ENCODE results near the gene ATP13A1. TPM values are rescaled to one million over a fixed set of nuclear protein-coding genes. Genes with fewer than 3 reads are reported as not detected.

Gene ATP13A1
- total and polyA plus RNA-seq, 2 donors (not counting 3 experiments of a cell fraction or from before 2014, with no cell fraction given): 36.9 to 48.7 TPM

- FAIRE-seq: no peak
- ChIA-PET POLR2A (no interaction called here), CTCF (interaction anchor here (0.9 kb wide), 1 partner anchor 14 kb away, joined by 4 read pairs; no protein-coding TSS in a partner anchor)
These were observed 29.6 kb downstream of the ATP13A1 start for GRCh38 chr19:19633711-19634515.

More at GRCh38 chr19:19633711-19634515, 29.6 kb downstream of the ATP13A1 start:
- H3K4me2 ChIP-seq (ENCODE audit: insufficient read depth, low read length): no peak overlapping the region
- intact Hi-C loops (cut with micrococcal nuclease) (no loop called here), dilution Hi-C loops (cut with MboI; ENCODE audit: extremely low pct_ligation_motif_present, low sequenced_read_pairs) (no loop called here)
- peaks cover 3 to 18% of the 10 kb centered on the region in 2 experiments for H3K36me3 ChIP-seq (ENCODE audit: control insufficient read depth in 2 of 2, extremely low read depth in 1 of 2, insufficient read depth in 2 of 2, low read length in 2 of 2)
- H3K4me1 ChIP-seq (ENCODE audit: control insufficient read depth, extremely low read depth, insufficient read depth, low read length): no peaks in the 10 kb centered on the region
- no peak overlapping the region for H3K9ac ChIP-seq (replicated peaks; ENCODE audit: extremely low read depth, insufficient read depth, low read length)
- H3K4me3 ChIP-seq (replicated peaks in 1 of 3; ENCODE audit: insufficient read depth in 1 of 3, low read depth in 1 of 3, low read length in 3 of 3): no peak overlapping the region
- no peak overlapping the region for H2AFZ ChIP-seq (ENCODE audit: low read depth, low read length)
- TF ChIP-seq CTCF (IDR thresholded peaks at IDR 0.05; ENCODE audit: extremely low read depth in 1 of 2, insufficient read depth in 1 of 2, low read depth in 1 of 2, low read length in 2 of 2): no peak
- no peak for TF ChIP-seq GATA2 (IDR thresholded peaks at IDR 0.05; ENCODE audit: insufficient read depth, insufficient read length, low read depth, low read length)
- no peak for TF ChIP-seq EZH2 (IDR thresholded peaks at IDR 0.05; ENCODE audit: borderline replicate concordance, low read depth, low read length, severe bottlenecking)
- TF ChIP-seq MAX (IDR thresholded peaks at IDR 0.05; ENCODE audit: insufficient read depth, insufficient read length): no peak
- TF ChIP-seq JUN (IDR thresholded peaks at IDR 0.05; ENCODE audit: borderline replicate concordance, insufficient read depth, insufficient read length, low read depth): no peak
- no peak for TF ChIP-seq POLR2A (IDR thresholded peaks at IDR 0.05; ENCODE audit: low read depth, low read length)
- no peak for TF ChIP-seq FOS (IDR thresholded peaks at IDR 0.05; ENCODE audit: borderline replicate concordance, insufficient read depth, low read length)
- TF ChIP-seq MYC (IDR thresholded peaks at IDR 0.05; ENCODE audit: low read depth, low read length): no peak
- no peak for TF ChIP-seq POLR2AphosphoS5 (IDR thresholded peaks at IDR 0.05; ENCODE audit: insufficient read depth, low read depth, low read length)
- no peaks in the 10 kb centered on the region for H4K20me1 ChIP-seq (replicated peaks; ENCODE audit: control insufficient read depth, extremely low read depth, insufficient read depth, low read length)
- H3K9me3 ChIP-seq (replicated peaks; ENCODE audit: control insufficient read depth, insufficient read depth, low read length): no peaks in the 10 kb centered on the region
- H3K27me3 ChIP-seq (ENCODE audit: control insufficient read depth in 2 of 2, insufficient read depth in 2 of 2, low read length in 2 of 2): no peaks in the 10 kb centered on the region
- no peaks in the 10 kb centered on the region for H3K9me1 ChIP-seq (replicated peaks; ENCODE audit: control insufficient read depth, extremely low read depth, insufficient read depth, low read length)
- BruUV-seq (replicated peaks): no TSS peak
- no peak overlapping the region for H3K27ac ChIP-seq (ENCODE audit: insufficient read depth, low read depth, low read length)
- DNase-seq (ENCODE audit: low read depth, low spot score): no peak
- H3K79me2 ChIP-seq (ENCODE audit: control insufficient read depth, insufficient read depth, low read length): no peaks in the 10 kb centered on the region
